GM12874 (cell line): ENCODE results near the gene COX7A2L.

Source experiments
- TF ChIP-seq, protein P1 (sequence below): IDR thresholded peaks from 2 replicates; pipeline ENCODE4 v1.5.1; 2011; ENCODE audit warnings: low read depth, mild to moderate bottlenecking, control low read depth, low read length, moderate library complexity; ENCODE audit not compliant: insufficient read depth

Gene COX7A2L

DNA sequence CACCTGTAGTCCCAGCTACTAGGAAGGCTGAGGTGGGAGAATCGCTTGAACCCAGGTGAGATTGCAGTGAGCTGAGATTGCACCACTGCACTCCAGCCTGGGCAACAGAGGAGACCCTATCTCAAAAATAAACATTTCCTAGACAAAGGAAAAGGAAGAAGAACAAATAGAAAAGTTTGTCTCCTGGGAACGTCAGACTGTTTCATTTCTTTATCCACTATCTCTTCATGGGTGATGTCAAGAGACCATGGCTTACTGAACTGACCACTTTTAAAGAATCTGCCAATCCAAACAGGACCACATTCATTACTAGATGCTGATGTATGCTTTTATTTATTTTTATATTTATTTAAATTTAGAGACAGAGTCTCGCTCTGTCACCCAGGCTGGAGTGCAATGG, 26.8 kb downstream of the COX7A2L start:
- TF ChIP-seq, protein P1, sequence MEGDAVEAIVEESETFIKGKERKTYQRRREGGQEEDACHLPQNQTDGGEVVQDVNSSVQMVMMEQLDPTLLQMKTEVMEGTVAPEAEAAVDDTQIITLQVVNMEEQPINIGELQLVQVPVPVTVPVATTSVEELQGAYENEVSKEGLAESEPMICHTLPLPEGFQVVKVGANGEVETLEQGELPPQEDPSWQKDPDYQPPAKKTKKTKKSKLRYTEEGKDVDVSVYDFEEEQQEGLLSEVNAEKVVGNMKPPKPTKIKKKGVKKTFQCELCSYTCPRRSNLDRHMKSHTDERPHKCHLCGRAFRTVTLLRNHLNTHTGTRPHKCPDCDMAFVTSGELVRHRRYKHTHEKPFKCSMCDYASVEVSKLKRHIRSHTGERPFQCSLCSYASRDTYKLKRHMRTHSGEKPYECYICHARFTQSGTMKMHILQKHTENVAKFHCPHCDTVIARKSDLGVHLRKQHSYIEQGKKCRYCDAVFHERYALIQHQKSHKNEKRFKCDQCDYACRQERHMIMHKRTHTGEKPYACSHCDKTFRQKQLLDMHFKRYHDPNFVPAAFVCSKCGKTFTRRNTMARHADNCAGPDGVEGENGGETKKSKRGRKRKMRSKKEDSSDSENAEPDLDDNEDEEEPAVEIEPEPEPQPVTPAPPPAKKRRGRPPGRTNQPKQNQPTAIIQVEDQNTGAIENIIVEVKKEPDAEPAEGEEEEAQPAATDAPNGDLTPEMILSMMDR: no peak

DNA sequence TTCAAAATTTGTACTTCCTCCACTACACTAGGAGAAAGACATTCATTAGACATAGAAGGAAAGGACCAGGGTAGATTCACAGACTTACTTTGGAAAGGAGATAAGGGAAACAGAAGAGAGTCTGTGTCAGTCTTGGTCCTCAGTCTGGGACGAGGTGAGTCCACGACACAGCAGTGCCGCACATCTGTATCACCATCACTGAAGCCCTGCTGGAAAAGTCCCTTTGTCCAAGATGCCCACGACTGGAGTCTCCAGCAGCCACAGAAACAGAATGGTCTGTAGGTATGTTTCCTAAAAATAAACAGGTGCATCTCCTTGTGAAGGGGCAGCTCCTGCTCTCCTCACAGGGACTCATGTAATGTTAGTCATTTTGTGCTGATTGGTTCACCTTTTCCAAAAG, 27.4 kb downstream of the COX7A2L start:
- TF ChIP-seq, protein P1: no peak

DNA sequence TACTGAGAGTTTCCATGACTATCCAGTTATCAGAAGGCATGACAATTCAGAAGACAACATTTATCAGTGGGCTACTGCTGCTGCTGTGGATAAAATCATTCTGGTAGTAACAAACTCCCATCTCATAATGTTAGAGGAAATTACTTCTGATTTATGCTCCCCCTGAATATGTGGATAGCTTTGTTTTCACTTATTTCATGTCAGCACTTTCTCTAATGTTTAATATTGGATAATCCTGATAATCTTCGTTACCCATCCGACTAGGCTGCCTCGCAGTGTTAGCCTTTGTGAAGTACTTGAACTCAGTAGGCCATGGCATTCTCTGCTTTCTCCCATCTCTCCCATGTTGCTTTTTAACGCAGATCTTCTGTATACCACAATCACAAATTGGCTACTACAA, 28.4 kb downstream of the COX7A2L start:
- TF ChIP-seq, protein P1: no peak

DNA sequence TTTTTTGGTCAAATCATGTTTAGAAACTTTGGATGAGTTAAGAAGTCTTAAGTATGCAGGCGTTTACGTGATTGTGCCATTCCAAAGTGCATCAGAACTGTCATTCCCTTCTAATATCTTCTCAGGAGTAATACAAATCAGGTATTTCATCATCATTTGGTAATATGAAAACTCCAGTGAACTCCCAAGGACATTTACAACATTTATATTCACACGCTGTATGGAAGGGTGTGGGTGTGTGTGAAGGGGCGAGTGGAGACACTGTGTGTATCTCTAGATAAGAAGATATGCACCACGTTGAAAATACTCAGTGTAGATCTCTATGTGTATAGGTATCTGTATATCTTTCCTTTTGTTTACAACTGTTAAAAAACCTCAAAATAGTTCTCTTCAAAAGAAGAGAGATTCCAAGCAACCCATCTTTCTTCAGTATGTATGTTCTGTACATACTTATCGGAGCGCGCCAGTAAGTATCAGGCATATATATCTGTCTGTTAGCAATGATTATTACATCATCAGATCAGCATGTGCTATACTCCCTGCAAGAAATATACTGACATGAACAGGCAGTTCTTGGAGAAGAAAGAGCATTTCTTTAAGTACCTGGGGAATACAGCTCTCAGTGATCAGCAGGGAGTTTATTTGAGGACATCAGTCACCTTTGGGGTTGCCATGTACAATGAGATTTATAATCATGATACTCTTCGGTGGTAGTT, 29.3 kb downstream of the COX7A2L start:
- TF ChIP-seq, protein P1: no peak

DNA sequence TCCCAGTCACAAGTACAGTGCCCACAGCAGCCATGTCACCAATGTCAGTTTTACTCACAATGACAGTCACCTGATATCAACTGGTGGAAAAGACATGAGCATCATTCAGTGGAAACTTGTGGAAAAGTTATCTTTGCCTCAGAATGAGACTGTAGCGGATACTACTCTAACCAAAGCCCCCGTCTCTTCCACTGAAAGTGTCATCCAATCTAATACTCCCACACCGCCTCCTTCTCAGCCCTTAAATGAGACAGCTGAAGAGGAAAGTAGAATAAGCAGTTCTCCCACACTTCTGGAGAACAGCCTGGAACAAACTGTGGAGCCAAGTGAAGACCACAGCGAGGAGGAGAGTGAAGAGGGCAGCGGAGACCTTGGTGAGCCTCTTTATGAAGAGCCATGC, 31.3 kb downstream of the COX7A2L start:
- TF ChIP-seq, protein P1: no peak

DNA sequence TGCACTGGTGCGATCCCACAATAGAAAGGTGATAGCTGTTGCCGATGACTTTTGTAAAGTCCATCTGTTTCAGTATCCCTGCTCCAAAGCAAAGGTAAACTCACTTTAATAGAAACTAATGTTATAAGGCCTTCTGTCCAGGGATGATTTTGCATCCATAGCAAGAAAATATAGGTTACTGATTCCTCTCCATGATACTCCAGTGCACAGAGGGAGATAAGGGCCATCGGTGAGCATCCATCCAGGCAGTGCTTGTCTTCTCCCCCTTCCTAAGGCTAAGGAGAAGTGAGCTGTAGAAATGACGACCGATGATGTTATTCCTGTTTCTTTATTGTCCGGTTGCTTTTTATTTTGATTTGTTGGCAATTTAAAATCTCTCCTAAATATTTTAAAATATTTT, 32.1 kb downstream of the COX7A2L start:
- TF ChIP-seq, protein P1: no peak

DNA sequence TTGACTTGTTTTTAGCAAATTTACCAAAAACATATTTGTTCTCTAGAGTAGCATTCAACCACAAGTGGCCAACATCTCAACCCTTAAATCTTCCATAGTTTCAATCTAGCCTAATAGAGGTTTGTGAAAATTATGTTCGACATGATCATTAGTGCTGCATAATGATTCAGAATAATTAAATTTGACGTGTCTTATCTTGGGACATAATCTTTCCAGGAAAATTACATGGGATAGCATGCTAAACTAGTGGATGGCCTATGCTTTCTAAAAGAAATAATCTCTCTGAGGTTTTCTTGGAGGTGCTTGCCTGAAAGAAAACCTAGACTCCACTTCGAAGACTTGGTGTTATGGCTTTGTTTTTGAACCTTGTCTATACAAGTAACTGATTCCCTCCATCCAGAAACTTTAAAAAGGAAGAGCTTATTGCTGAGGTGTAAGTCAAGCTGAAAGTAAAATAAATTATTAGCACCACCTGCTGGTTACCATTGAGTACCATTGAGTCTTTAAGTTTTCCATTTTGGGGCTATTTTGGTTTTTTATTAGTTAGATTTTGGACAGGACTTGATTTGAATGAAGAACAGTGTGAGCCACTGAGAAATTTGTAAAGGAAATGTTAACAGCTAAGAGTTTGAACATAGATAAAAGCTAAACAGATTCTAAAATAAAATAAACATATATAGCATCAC, 32.7 kb downstream of the COX7A2L start:
- TF ChIP-seq, protein P1: no peak
